Cardiac septum (tissue), 1 donor: Measurements from ENCODE around the gene FKBP5. TPM values are rescaled to one million over a fixed set of nuclear protein-coding genes. Genes with fewer than 3 reads are reported as not detected.
"Not testable (repeated sequence)": the region's sequence is repeated elsewhere in the genome, so short reads cannot be mapped to it uniquely, and the experiment has no call there.

Experiments
- DNase-seq: peaks from one replicate; pipeline ENCODE4 v3.0.0-alpha.2; 2020; ENCODE audit warnings: low spot score
- intact Hi-C: fragments of 100-400 bp; cut with DNase I; formaldehyde crosslinking; loops from one replicate; pipeline ENCODE4 v1.14.0; 2022
- long read RNA-seq: library from polyadenylated mRNA; unstranded; transcript quantifications from one replicate; pipeline ENCODE4 v2.0.0, GENCODE V29; 2021
- total RNA-seq: library from RNA; stranded (reverse); fragmentation: NEBNext Ultra II Directional; extraction: Animal tissue kit (Norgen Biotek cat#: 25700); gene quantifications from one replicate; pipeline ENCODE4 v1.2.1, GENCODE V29; 2021
- donor health status: DM: no; HTN: no; CAD: no.

The FKBP5 gene
- 29.7 TPM for total RNA-seq
- long read RNA-seq, transcript FKBP5-201 (11 exons, 3,772 nt), result major isoform, 33 of 47 reads
- long read RNA-seq, partial matches to known transcripts, result 2 of 47 reads
- long read RNA-seq, other reads (novel, unspliced or antisense), result 12 of 47 reads

DNA sequence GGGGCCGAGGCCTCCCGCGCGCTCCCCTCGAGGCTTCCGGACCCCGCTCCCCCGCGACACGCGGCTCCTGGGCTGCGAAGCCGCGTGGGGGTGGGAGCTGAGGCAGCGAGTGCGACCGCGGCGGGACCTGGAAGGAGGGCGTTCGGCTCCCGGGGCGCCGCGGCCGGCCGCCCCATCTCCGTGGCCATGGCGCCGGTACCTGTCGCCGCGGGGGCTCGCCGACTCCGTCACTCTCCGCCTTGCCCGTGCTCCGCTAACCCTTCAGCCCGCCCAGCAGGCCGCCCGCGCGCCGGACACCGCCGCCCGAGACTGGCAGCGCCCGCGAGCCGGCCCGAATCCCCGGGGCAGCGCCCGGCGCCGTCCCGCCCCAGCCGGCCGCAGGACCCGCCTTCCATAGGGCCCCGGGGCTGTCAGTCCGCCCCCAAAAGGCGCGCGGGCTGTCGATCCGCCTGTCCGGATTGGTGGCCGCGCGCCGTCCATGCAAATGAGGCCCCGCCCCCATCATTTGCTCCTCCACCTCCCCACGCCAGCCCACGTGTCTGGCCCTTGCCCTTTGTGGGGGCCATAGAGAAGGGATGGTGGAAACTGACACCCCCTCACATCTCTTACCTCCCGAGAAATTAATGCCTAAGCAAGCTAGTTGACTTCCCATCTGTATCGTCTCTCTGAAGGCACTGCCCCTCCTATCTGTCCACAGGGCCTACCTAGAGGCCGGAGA, at the start of gene FKBP5:
FKBP5 (minus strand) TSS at position 311 of the 718 bp plus-strand sequence. CDS start 46,091 bp downstream, outside the sequence.
- peak; percentile 98 for DNase-seq
- intact Hi-C loops, result loop anchor here (1.0 kb wide), 2 partner anchors 39 to 86 kb away; no protein-coding TSS in a partner anchor

DNA sequence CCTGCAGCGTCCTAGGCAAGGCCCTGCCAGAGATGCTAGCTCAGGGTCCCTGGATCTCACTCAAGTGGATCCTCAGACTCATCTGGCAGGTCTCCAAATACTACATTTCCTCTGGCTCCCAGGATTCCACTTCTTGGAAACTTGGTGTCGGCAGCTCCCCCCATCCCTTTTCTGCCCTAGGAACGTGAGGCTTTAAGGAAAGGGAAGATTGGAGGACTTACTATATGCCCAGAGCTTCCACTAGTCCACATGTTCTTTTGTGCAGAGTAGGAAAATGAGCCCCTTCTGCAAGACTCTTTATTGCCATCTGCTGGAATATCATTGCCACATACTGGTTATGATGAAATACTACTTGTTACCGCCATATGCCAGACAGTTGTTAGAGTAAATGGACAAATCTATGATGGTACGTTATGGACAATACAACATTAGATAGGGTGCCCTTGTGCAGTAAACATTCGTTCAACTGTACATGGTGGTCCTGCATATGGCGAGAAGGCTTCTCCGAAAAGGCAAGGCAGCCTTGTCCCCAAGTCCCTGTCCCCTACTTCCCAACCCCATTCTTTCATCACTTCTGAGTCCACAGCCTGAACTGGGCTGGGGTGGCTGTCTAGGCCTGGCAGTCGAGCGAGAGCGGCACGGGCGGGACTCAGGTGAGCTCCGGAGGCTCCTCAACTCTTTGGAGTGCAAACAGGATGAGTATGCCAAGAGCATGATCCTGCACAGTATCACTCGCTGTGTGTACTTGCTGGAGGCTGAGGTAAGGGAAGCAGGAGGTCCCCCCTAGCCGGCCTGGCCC, 48.9 kb upstream of the FKBP5 start:
- DNase-seq, result no peak

DNA sequence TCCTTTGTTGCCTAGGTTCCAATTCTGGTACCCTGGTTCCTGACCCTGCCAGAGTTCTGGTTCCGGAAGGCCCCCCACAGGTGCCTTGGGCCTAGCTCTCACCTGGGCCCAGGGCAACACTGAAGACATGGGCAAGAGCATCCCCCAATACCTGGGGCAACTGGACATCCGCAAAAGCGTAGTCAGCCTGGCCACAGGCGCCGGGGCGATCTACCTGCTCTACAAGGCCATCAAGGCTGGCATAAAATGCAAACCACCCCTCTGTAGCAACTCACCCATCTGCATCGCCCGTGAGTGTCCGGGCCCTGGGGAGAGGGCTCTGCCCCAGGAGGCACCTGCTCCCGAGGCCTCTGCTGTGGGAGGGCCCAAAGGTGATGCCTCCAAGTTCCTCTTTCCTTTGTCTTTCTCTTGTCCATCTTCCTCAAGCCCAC, 48.3 kb upstream of the FKBP5 start, which contains the start of gene ARMC12:
ARMC12 (plus strand) TSS at position 51 of the 431 bp plus-strand sequence; CDS start at position 128, 77 bp downstream.
- no peak for DNase-seq
- intact Hi-C loops, result loop anchor here (1.0 kb wide), 2 partner anchors 154 to 214 kb away; no protein-coding TSS in a partner anchor

More for the DNA sequence above, 48.9 kb upstream of the FKBP5 start:
- intact Hi-C loops, result loop anchor here (1.0 kb wide), 1 partner anchor 214 kb away; no protein-coding TSS in a partner anchor

DNA sequence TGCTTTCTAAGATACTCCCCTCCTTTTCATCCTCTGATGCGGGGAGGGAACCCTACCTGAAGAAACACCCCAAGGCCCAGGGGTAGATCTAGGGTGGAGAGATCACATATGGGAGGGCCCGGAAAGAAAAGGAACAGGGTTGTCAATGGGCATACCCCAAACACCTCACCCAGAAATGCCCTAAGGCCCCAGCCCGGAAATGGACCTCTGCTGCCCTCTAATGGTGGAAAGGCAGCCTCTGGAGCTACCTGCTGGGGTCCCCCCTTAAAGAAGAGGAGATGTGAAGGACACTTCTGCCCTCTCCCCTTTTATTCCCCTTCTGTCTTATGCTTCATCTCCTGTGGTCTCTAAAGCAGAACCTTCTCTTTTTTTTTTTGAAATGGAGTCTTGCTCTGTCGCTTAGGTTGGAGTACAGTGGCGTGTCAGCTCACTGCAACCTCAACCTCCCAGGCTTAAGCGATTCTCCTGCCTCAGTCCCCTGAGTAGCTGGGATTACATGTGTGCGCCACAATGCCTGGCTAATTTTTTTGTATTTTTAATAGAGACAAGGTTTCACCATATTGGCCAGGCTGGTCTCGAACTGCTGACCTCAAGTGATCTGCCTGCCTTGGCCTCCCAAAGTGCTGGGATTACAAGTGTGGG, 47.7 kb upstream of the FKBP5 start:
- peak; percentile 89 for DNase-seq
- intact Hi-C loops, result loop anchor here (1.0 kb wide), 1 partner anchor 153 kb away; no protein-coding TSS in a partner anchor

DNA sequence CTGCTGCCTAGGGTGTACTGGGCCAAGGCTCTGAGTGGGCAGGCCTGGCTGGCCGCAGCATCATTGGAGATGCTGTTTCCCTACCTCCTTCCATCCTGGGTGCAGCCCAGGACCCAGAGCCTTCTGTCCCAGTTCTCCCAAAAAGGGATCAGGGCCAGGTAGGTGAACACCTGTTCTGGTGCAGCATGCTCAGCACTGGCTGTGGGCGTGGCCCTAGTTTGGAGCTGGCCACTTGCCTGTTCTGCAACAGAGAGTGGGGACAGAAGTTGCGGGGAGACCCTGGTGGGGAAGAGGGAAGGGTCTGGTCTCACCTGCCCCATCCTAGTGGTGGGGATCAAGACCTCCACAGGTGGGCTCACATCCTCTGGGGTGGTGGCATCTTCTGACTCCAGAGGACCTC, 46.7 kb upstream of the FKBP5 start:
- intact Hi-C loops, result no loop called here
- DNase-seq, result no peak

DNA sequence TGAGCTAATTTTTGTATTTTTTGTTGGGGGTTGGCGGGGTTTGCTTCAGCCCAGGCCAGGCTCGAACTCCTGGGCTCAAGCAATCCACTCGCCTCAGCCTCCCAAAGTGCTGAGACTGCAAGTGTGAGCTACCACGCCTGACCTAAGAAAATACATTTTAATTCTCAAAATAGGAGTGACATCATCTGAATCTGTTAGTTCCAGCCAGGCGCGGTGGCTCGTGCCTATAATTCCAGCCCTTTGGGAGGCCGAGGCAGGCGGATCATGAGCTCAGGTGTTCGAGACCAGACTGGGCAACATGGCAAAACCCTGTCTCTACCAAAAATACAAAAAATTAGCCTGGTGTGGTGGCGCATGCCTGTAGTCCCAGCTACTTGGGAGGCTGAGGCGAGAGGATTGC, 45.6 kb upstream of the FKBP5 start:
- DNase-seq, intact Hi-C loops: not testable (repeated sequence)

- no peak for DNase-seq
These were observed 44.9 kb upstream of the FKBP5 start for GRCh38 chr6:35733633-35734032.

GRCh38 chr6:35731736-35732532, 43.2 kb upstream of the FKBP5 start:
- intact Hi-C loops, result loop anchor here (1.0 kb wide), 1 partner anchor 131 kb away; no protein-coding TSS in a partner anchor
- DNase-seq, result peak; percentile 99

More at GRCh38 chr6:35733633-35734032, 44.9 kb upstream of the FKBP5 start:
- intact Hi-C loops, result no loop called here

DNA sequence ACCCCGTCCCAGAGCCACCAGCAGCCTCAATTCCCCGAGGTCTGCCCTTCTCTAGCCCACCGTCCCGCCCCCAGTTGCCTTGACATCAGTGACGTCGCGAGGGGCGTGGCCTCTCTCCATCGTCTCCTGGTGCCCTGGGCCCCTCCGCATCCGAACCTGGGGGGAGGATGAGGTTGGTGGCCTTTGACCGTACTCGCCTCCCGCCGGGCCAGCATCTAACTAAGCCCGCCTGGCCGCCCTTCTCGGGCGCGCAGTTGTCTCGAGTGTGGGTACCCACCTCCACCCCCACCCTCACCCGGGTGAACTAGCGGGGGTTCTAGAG, 42.7 kb upstream of the FKBP5 start:
- intact Hi-C loops, result no loop called here
- peak; percentile 97 for DNase-seq

DNA sequence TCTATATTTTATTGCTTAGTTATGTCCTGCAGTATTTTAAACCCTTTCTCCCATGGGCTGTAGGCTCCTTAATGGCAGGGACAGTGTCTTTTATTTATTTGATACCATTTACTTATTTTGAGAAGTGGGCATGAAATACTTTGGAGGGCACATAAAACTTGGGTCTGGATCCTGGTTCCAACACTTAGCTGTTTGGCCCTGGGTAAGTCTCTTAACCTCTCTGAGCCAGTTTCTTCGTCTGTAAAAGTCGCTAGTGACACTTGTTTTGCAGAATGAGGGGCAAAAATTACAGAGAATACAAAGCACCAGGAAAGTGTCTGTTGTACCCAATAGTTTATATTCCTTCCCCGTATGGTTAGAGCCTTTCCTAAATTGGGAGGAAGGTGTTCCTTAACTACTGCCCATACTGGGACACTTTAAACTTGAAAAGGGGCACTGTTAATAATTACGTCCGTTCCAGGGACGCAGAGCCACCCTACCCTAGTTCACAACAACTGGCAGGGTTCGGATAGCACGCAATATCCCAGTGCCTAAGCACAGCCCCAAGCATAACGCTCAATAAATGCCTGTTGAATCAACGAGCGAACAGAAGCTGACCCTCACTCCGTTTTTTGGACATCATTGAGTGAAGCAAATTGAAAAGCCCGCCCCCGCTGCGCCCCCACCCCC, 42.2 kb upstream of the FKBP5 start:
- intact Hi-C loops, result no loop called here
- no peak for DNase-seq

DNA sequence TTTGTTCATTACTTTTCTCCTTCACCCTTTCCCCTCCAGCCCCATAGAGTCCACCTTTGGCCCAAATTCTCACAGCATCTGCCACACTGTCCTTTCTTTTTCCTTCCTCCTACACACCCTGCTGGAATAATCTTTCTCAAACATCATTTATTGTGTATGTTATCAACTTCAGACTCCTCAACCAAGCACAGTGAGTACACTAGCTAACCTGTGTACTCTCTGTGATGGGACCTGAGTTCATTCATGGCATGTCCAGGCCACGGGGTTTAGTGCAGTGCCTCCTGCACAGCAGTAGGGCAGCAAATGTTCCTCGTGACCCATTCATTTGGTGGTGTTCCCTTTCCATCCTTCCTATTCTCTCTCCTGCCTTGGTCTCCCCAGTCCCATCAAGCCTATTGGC, 41.0 kb upstream of the FKBP5 start:
- DNase-seq, result no peak
- intact Hi-C loops, result no loop called here

GRCh38 chr6:35728683-35729678, 40.3 kb upstream of the FKBP5 start:
- intact Hi-C loops, result no loop called here
- peak; percentile 83 for DNase-seq

- intact Hi-C loops, result loop anchor here (1.0 kb wide), 2 partner anchors 40 to 126 kb away; partner anchors contain the start of gene FKBP5
- peak; percentile 95 for DNase-seq
These were observed 39.4 kb upstream of the FKBP5 start for GRCh38 chr6:35727935-35728682.

DNA sequence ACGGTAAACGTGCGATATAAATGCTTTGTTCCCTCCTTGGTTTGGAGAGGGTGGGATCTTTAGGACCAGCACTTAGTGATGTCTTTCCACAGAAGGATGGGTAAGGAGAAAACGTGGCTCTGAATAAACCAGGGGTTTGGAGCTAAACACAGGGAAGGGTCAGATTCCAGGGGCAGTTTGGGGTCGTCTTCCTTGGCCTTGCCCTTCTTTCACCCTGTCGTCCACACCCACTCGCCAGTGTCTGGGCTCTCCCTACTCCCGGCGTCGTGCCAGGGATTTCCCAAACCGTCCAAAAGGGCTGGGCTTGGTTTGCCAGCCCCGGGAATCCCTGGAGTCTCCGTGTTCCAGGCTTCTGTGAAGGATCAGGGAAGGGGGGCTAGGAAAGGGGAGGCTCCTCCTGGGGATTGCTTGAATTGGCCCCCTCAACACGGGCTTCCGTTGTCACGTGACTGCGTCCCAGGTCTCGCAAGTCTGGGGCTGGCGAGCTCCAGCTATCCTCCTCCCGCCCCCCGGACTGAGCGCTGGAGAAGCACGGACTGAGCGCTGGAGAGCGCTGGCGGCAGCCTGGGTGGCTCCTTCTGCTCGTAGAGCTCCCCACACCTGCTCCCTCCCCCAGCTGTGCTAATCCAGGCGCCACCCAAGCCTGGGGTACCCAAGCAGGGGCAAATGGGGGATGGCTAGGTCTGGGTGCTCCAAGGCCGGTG, 38.7 kb upstream of the FKBP5 start:
- peak; percentile 83 for DNase-seq
- intact Hi-C loops, result loop anchor here (1.0 kb wide), 2 partner anchors 39 to 125 kb away; partner anchors contain the start of gene FKBP5

DNA sequence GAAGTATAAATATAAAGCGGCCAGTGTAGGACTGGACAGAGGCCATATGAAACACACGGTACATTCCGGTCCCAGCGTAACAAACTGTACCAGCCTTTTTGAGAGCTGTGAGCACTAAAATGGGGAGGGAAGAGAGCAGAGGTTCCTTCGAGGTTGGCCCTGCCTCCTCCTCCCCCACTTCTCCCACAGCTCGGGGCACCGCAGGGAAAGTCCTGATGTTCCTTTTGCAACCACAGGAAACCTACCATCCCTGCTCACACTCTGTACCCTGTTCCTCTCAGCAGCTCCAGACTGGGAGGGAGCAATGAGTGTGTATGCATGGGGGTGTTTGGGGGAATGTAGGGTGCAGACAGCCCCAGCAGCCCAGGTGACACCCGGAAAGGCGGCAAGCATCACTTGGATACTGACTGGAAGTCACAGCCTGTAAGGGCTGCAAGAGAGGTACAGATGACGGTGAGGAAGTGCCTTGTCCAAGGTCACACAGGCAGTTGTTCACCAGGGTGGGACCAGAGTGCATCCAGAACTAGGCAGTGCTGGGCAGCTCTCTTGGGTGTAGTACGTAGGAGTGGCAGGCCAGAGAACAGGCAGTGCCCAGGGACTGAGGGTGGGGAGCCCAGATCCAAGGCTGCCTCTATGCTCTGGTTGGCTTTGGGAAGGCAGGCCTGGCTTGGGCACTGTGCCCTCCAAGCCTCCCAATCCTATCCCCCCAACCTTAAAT, 37.2 kb upstream of the FKBP5 start:
- intact Hi-C loops, result no loop called here
- DNase-seq, result no peak
